Stimulated activated CD4-positive, alpha-beta T cell treated with anti-CD3 and anti-CD28 coated beads, Interleukin-15, amount 100 ng/mL, for 48 hours (primary cell): ENCODE results near the gene HEATR5A.

Experiments
- DNase-seq, 2 donors: peaks; one replicate each; pipeline ENCODE4 v3.0.0-alpha.2; 2020; ENCODE audit warnings: low read depth in 2 of 2

The HEATR5A gene

GRCh38 chr14:31426663-31427062, 6.3 kb upstream of the HEATR5A start:
- DNase-seq: no peak

GRCh38 chr14:31425905-31426304, 5.6 kb upstream of the HEATR5A start:
- DNase-seq: no peak

GRCh38 chr14:31421200-31421599, 850 bp upstream of the HEATR5A start:
- DNase-seq: no peak

GRCh38 chr14:31419967-31420318, 407 bp downstream of the HEATR5A start:
- no peak for DNase-seq

GRCh38 chr14:31419179-31419966, 977 bp downstream of the HEATR5A start:
- no peak for DNase-seq

- no peak for DNase-seq
Measured at GRCh38 chr14:31418440-31418839, 1.9 kb downstream of the HEATR5A start.

GRCh38 chr14:31414190-31414833, 6.0 kb downstream of the HEATR5A start:
- DNase-seq: no peak

- DNase-seq: no peak
Measured at GRCh38 chr14:31411218-31411727, 9.1 kb downstream of the HEATR5A start.

GRCh38 chr14:31410048-31410650, 10.2 kb downstream of the HEATR5A start:
- no peak for DNase-seq

- no peak for DNase-seq
Measured at GRCh38 chr14:31408421-31408820, 11.9 kb downstream of the HEATR5A start.

- DNase-seq: no peak
Measured at GRCh38 chr14:31405599-31406232, 14.6 kb downstream of the HEATR5A start.

GRCh38 chr14:31405106-31405505, 15.2 kb downstream of the HEATR5A start:
- no peak for DNase-seq

GRCh38 chr14:31403707-31404106, 16.6 kb downstream of the HEATR5A start:
- no peak for DNase-seq

- no peak for DNase-seq
Measured at GRCh38 chr14:31402764-31403439, 17.4 kb downstream of the HEATR5A start.

GRCh38 chr14:31401369-31401932, 18.9 kb downstream of the HEATR5A start:
- DNase-seq: no peak

- DNase-seq: no peak
Measured at GRCh38 chr14:31400031-31400638, 20.2 kb downstream of the HEATR5A start.

- no peak for DNase-seq
Measured at GRCh38 chr14:31395572-31396205, 24.7 kb downstream of the HEATR5A start.

GRCh38 chr14:31395119-31395518, 25.2 kb downstream of the HEATR5A start:
- no peak for DNase-seq

- DNase-seq: no peak
Measured at GRCh38 chr14:31391977-31392503, 28.3 kb downstream of the HEATR5A start.

GRCh38 chr14:31391473-31391872, 28.9 kb downstream of the HEATR5A start:
- no peak for DNase-seq
